GM12878 (cell line): Measurements from ENCODE around the gene CA11. TPM values are rescaled to one million over a fixed set of nuclear protein-coding genes. Genes with fewer than 3 reads are reported as not detected.

Source experiments
- ATAC-seq: fragments of 200-7000 bp; cut with Tn5 transposase; 3 replicates; pipeline ENCODE4 v1.9.1; 2020; ENCODE audit warnings: mild to moderate bottlenecking, moderate library complexity
- BruUV-seq: library from RNA; stranded (reverse); fragments of 400-500 nt; replicated peaks from 2 replicates; lab custom pipeline; 2021; lab: Mats Ljungman, UMichigan
- CTCF ChIA-PET: fragments of 300-600 bp; sonication (Branson Sonifier 250); formaldehyde crosslinking; extraction: SDS; loops from one replicate; lab custom pipeline; 2021; ENCODE audit warnings: inconsistent platforms; lab: Yijun Ruan, JAX
- POLR2A ChIA-PET: fragments of 350-600 bp; formaldehyde crosslinking; extraction: SDS; loops from one replicate; lab custom pipeline; 2021; ENCODE audit warnings: inconsistent platforms; lab: Charles Lee
- RAD21 ChIA-PET: fragments of 300-600 bp; sonication (Branson Sonifier 250); formaldehyde crosslinking; loops from one replicate; lab custom pipeline; 2023; ENCODE audit warnings: antibody characterized with exemption; ENCODE audit not compliant: unreplicated experiment; lab: Charles Lee
- SMC1A ChIA-PET: fragments of 300-600 bp; sonication (Branson Sonifier 250); formaldehyde crosslinking; loops from one replicate; lab custom pipeline; 2023; ENCODE audit not compliant: unreplicated experiment, uncharacterized antibody; lab: Charles Lee
- DNase-seq: peaks from one replicate; pipeline ENCODE4 v3.0.0-alpha.2; 2011; ENCODE audit warnings: low read depth, low spot score
- FAIRE-seq: peaks from 3 replicates; lab custom pipeline; 2011; peaks lifted over from hg19 to GRCh38; lab: Jason Lieb, UNC
- H2AFZ ChIP-seq: 2 replicates; pipeline ENCODE4 v1.6.0; 2011; ENCODE audit warnings: low read depth, low read length, control low read depth; ENCODE audit not compliant: control insufficient read depth
- H3K27ac ChIP-seq: 2 replicates; pipeline ENCODE4 v1.5.1; 2011; ENCODE audit warnings: control low read depth; ENCODE audit not compliant: control insufficient read depth, insufficient read depth
- H3K27me3 ChIP-seq, 2 experiments: replicated peaks in 1 of 2; 2 replicates each; pipeline versions ENCODE4 v1.6.0 to v1.6.1; 2011; ENCODE audit warnings: low read length in 1 of 2; ENCODE audit not compliant: control insufficient read depth in 2 of 2, insufficient read depth in 2 of 2
- H3K36me3 ChIP-seq, 2 experiments: 2 replicates each; pipeline ENCODE4 v1.5.1; 2011; ENCODE audit warnings: low read length in 1 of 2; ENCODE audit not compliant: control insufficient read depth in 2 of 2, insufficient read depth in 2 of 2
- H3K4me1 ChIP-seq: 2 replicates; pipeline ENCODE4 v1.6.1; 2011; ENCODE audit warnings: mild to moderate bottlenecking, low read length, moderate library complexity, mixed read lengths; ENCODE audit not compliant: control insufficient read depth, insufficient read depth
- H3K4me2 ChIP-seq: 2 replicates; pipeline ENCODE4 v1.6.0; 2011; ENCODE audit warnings: control low read depth; ENCODE audit not compliant: control insufficient read depth, insufficient read depth
- H3K4me3 ChIP-seq: fragments of 200-600 bp; sonication (generic); 2 replicates; pipeline ENCODE4 v1.5.1; 2016
- H3K79me2 ChIP-seq: 2 replicates; pipeline ENCODE4 v1.6.0; 2011; ENCODE audit warnings: low read length; ENCODE audit not compliant: control insufficient read depth, insufficient read depth
- H3K9ac ChIP-seq: 2 replicates; pipeline ENCODE4 v1.8.0; 2011; ENCODE audit warnings: low read length, control low read depth, mixed read lengths; ENCODE audit not compliant: control insufficient read depth, insufficient read depth
- H3K9me3 ChIP-seq: replicated peaks from 3 replicates; pipeline ENCODE4 v1.5.1; 2011; ENCODE audit warnings: mild to moderate bottlenecking, low read length; ENCODE audit not compliant: control insufficient read depth, insufficient read depth
- H4K20me1 ChIP-seq: 2 replicates; pipeline ENCODE4 v1.6.0; 2011; ENCODE audit not compliant: control insufficient read depth, insufficient read depth
- HCFC1 ChIP-seq: fragments of 150-350 bp; IDR thresholded peaks from 2 replicates; pipeline ENCODE4 v1.6.1; 2014; ENCODE audit warnings: low read length
- PAX5 ChIP-seq: IDR thresholded peaks from 2 replicates; pipeline ENCODE4 v1.6.1; 2011; ENCODE audit warnings: low read depth, low read length, borderline replicate concordance
- POLR2AphosphoS2 ChIP-seq: IDR thresholded peaks from 2 replicates; pipeline ENCODE4 v1.6.1; 2011; ENCODE audit warnings: low read depth, mild to moderate bottlenecking, low read length, improper control_type of control experiment, moderate library complexity
- RFX5 ChIP-seq: IDR thresholded peaks from 2 replicates; pipeline ENCODE4 v1.6.1; 2011; ENCODE audit warnings: low read depth, low read length, improper control_type of control experiment
- SIN3A ChIP-seq: IDR thresholded peaks from 2 replicates; pipeline ENCODE4 v1.6.1; 2012; ENCODE audit warnings: low read depth, low read length, improper control_type of control experiment
- WGBS: methylation state at CpG from one replicate; pipeline ENCODE4 v1.1.6; 2016; ENCODE audit warnings: low lambda C conversion rate; ENCODE audit not compliant: insufficient replicate concordance, insufficient coverage; ENCODE audit errors: missing lambda C conversion rate; 5-methylcytosine and 5-hydroxymethylcytosine counted together
- in situ Hi-C: fragments of 300-500 bp; cut with MboI; formaldehyde crosslinking; loops from 9 replicates; pipeline ENCODE4 v1.14.3; 2018; ENCODE audit warnings: mixed read lengths
- intact Hi-C: fragments of 100-400 bp; cut with micrococcal nuclease; formaldehyde crosslinking; loops from one replicate; pipeline ENCODE4 v1.14.2; 2022; ENCODE audit not compliant: unreplicated experiment
- polyA plus RNA-seq, 11 experiments: library from polyadenylated mRNA; depleted of rRNA in 4 of 11; unstranded in 6 of 11; stranded (reverse) in 5 of 11; fragments of >200 nt; fragmentation: Nextera tagmentation in 4 of 11; fragmentation: Illumina TruSeq in 1 of 11; extraction: Ambion mirVana in 4 of 11; extraction: Trizol in 1 of 11; gene quantifications; 1 replicate in 1 of 11; 2 replicates in 10 of 11; pipeline versions ENCODE4 v1.2.1 to v1.2.3, GENCODE V29; 2011 to 2016; ENCODE audit warnings: inconsistent platforms in 2 of 11, missing spikeins in 2 of 11, low read depth in 1 of 11
- total RNA-seq, 4 experiments: library from RNA; depleted of rRNA in 3 of 4; stranded (reverse); fragments of >200 nt in 3 of 4; fragmentation: Illumina TruSeq in 1 of 4; extraction: Trizol in 1 of 4; gene quantifications; 2 replicates each; pipeline versions ENCODE4 v1.2.1 to v1.2.3, GENCODE V29; 2013 to 2021
- TF ChIP-seq, protein P1 (sequence below): fragments of 450-650 bp; IDR thresholded peaks from 2 replicates; pipeline ENCODE4 v1.6.1; 2017; ENCODE audit warnings: mild to moderate bottlenecking

Gene CA11
- total and polyA plus RNA-seq, 10 of the 15 experiments (the other 5 are each of a cell fraction or from before 2014, with no cell fraction given), result 1.7 to 7.5 (median 2.4) TPM

DNA sequence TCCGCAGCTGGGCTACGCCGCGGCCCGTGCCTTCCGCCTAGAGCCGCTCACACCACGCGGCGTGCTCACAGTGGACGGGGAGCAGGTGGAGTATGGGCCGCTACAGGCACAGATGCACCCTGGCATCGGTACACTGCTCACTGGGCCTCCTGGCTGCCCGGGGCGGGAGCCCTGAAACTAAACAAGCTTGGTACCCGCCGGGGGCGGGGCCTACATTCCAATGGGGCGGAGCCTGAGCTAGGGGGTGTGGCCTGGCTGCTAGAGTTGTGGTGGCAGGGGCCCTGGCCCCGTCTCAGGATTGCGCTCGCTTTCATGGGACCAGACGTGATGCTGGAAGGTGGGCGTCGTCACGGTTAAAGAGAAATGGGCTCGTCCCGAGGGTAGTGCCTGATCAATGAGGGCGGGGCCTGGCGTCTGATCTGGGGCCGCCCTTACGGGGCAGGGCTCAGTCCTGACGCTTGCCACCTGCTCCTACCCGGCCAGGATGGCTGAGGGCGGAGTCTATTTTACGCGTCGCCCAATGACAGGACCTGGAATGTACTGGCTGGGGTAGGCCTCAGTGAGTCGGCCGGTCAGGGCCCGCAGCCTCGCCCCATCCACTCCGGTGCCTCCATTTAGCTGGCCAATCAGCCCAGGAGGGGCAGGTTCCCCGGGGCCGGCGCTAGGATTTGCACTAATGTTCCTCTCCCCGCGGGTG, 16.2 kb downstream of the CA11 start:
- ATAC-seq (no peak), FAIRE-seq (no peak), DNase-seq (no peak)
- ChIA-PET RAD21 (no interaction called here), SMC1A (no interaction called here), POLR2A (no interaction called here), CTCF (no interaction called here)
- no peak overlapping the region for H3K27ac ChIP-seq
- H3K36me3 ChIP-seq, result peaks cover 4 to 8% of the 10 kb centered on the region in 2 experiments; a peak in 3 of 4 replicates
- TF ChIP-seq HCFC1 (no peak), RFX5 (no peak), POLR2AphosphoS2 (peak; percentile 69; the same call in 1 of the 2 replicates), PAX5 (no peak), SIN3A (no peak)
- TF ChIP-seq, protein P1, sequence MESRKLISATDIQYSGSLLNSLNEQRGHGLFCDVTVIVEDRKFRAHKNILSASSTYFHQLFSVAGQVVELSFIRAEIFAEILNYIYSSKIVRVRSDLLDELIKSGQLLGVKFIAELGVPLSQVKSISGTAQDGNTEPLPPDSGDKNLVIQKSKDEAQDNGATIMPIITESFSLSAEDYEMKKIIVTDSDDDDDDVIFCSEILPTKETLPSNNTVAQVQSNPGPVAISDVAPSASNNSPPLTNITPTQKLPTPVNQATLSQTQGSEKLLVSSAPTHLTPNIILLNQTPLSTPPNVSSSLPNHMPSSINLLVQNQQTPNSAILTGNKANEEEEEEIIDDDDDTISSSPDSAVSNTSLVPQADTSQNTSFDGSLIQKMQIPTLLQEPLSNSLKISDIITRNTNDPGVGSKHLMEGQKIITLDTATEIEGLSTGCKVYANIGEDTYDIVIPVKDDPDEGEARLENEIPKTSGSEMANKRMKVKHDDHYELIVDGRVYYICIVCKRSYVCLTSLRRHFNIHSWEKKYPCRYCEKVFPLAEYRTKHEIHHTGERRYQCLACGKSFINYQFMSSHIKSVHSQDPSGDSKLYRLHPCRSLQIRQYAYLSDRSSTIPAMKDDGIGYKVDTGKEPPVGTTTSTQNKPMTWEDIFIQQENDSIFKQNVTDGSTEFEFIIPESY, result peak; percentile 60; the same call in 1 of the 2 replicates
- 94% methylated on average over 42 of the region's 48 CpGs for WGBS
- H3K4me1 ChIP-seq, result peaks cover 18% of the 10 kb centered on the region
- no peaks in the 10 kb centered on the region for H3K9me3 ChIP-seq
- no peak overlapping the region for H3K9ac ChIP-seq
- no peaks in the 10 kb centered on the region for H3K27me3 ChIP-seq
- H3K4me3 ChIP-seq, result no peak overlapping the region
- no peak overlapping the region for H2AFZ ChIP-seq
- peaks cover 3% of the 10 kb centered on the region; the same call in 1 of the 2 replicates for H3K79me2 ChIP-seq
- in situ Hi-C loops, result loop anchor here (25.0 kb wide), 1 partner anchor 1258 kb away; the partner anchor contains the start of genes AKT1S1, IL4I1 and TBC1D17
- no TSS peak for BruUV-seq
- intact Hi-C loops, result loop anchor here (10.0 kb wide), 1 partner anchor 335 kb away; the partner anchor contains the start of gene FTL
- no peaks in the 10 kb centered on the region for H4K20me1 ChIP-seq
- H3K4me2 ChIP-seq, result no peak overlapping the region
